Upper lobe of left lung (tissue), 4 donors: ENCODE data around the gene HIRA.

ENCODE experiments used
- EP300 ChIP-seq, 4 donors: sonication (generic); formaldehyde crosslinking; IDR thresholded peaks; one replicate each; pipeline ENCODE4 v1.5.1; 2017; ENCODE audit warnings: antibody characterized with exemption in 4 of 4, control low read depth in 2 of 4
- POLR2A ChIP-seq, 4 donors: fragments of 450-650 bp; IDR thresholded peaks; one replicate each; pipeline ENCODE4 v1.5.1; 2016 to 2017; ENCODE audit warnings: antibody characterized with exemption in 4 of 4, mild to moderate bottlenecking in 2 of 4
- POLR2AphosphoS5 ChIP-seq, 2 donors: sonication (generic); formaldehyde crosslinking; IDR thresholded peaks; one replicate each; pipeline ENCODE4 v1.5.1; 2017; ENCODE audit warnings: antibody characterized with exemption in 2 of 2
- TF ChIP-seq, protein P1 (sequence below), 6 experiments: fragments of 450-650 bp in 4 of 6; fragments of 200-600 bp in 2 of 6; sonication (generic) in 2 of 6; IDR thresholded peaks; one replicate each; pipeline ENCODE4 v1.5.1; 2016 to 2019; ENCODE audit warnings: antibody characterized with exemption in 6 of 6

DNA sequence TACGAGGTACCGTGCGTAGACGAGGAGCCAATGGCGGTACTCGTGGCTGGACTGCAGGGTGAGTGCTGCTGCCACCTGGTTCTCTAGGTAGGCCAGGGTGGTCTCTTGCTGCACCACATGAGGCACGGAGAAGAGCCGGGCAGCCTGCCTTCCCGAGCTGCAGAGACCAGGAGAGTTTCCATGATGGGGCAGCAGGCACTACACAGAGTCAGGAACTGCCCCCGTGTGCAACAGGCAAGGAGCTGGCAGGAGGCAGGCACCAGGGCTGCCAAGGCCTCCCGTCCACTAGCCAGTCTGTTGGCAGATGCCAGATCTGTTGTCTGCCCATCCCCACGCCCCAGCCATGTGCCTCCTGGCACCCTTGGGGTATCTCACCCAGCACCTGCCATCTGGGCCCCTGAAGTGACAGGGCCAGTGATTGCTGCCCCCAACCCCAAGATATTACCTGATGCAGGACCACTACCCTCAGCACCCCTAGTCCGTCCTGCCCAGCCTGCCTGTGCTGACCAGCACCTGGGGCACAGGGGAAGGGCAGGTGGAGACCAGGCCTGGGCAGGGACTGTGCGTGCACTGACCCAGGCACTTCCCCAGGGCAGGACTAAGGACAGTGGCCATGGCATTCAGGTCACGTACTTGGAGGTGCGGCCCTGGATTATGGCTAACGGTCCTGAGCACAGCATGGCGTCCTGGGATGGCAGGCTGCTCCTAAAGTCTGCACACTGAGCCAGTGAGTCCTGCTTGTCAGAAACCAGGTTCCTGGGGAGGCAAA, 78.0 kb downstream of the HIRA start:
- TF ChIP-seq POLR2A (IDR thresholded peaks at IDR 0.05) (no peak), POLR2AphosphoS5 (IDR thresholded peaks at IDR 0.05) (no peak), EP300 (IDR thresholded peaks at IDR 0.05) (no peak)
- TF ChIP-seq, protein P1, sequence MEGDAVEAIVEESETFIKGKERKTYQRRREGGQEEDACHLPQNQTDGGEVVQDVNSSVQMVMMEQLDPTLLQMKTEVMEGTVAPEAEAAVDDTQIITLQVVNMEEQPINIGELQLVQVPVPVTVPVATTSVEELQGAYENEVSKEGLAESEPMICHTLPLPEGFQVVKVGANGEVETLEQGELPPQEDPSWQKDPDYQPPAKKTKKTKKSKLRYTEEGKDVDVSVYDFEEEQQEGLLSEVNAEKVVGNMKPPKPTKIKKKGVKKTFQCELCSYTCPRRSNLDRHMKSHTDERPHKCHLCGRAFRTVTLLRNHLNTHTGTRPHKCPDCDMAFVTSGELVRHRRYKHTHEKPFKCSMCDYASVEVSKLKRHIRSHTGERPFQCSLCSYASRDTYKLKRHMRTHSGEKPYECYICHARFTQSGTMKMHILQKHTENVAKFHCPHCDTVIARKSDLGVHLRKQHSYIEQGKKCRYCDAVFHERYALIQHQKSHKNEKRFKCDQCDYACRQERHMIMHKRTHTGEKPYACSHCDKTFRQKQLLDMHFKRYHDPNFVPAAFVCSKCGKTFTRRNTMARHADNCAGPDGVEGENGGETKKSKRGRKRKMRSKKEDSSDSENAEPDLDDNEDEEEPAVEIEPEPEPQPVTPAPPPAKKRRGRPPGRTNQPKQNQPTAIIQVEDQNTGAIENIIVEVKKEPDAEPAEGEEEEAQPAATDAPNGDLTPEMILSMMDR (IDR thresholded peaks at IDR 0.05): no peak
